ENCODE data around the gene LUC7L2. TPM values are rescaled to one million over a fixed set of nuclear protein-coding genes. Genes with fewer than 3 reads are reported as not detected.
"Not testable (repeated sequence)": the region's sequence is repeated elsewhere in the genome, so short reads cannot be mapped to it uniquely, and the experiment has no call there.

LUC7L2 gene
- total RNA-seq, 1 experiment from 2014 or later, result 37.8 TPM

- Histone ChIP-seq H3K9me3 (no peaks in the 10 kb centered on the region), H3K36me3 (peaks cover 24% of the 10 kb centered on the region), H3K4me3 (no peak overlapping the region), H3K27me3 (no peaks in the 10 kb centered on the region)
- DNase-seq, result no peak
Measured at GRCh38 chr7:139367438-139368155, 7.9 kb downstream of the LUC7L2 start.

GRCh38 chr7:139370301-139370942 is 10.7 kb downstream of the LUC7L2 start:
- Histone ChIP-seq H3K4me3 (no peak overlapping the region), H3K9me3 (no peaks in the 10 kb centered on the region), H3K36me3 (peaks cover 10% of the 10 kb centered on the region), H3K27me3 (no peaks in the 10 kb centered on the region)
- no peak for DNase-seq

DNA sequence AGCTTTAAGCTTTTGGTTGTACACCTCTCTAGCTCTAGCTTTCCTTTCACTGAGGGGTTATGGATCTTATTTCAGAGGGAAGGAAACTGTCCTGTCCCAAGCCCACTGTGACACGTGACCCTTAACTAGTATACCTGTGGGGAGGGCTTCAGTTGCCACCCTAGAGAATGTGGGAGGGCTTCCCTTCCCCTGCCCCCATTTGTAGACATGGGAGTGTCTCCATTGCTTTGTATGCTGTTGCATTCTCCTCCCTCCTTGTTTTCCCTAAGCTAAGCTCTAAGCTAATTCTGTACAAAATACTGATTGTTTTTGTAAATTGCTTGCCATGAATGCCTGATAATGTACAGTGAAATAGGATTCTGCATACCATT is 11.2 kb downstream of the LUC7L2 start:
- Histone ChIP-seq H3K4me3 (no peak overlapping the region), H3K9me3 (no peaks in the 10 kb centered on the region), H3K27me3 (no peaks in the 10 kb centered on the region), H3K36me3 (peaks cover 8% of the 10 kb centered on the region)
- no peak for DNase-seq

GRCh38 chr7:139374246-139374645 is 14.6 kb downstream of the LUC7L2 start:
- Histone ChIP-seq H3K9me3 (no peaks in the 10 kb centered on the region), H3K36me3 (peaks cover 10% of the 10 kb centered on the region), H3K27me3 (no peaks in the 10 kb centered on the region), H3K4me3 (no peak overlapping the region)
- DNase-seq, result no peak

DNA sequence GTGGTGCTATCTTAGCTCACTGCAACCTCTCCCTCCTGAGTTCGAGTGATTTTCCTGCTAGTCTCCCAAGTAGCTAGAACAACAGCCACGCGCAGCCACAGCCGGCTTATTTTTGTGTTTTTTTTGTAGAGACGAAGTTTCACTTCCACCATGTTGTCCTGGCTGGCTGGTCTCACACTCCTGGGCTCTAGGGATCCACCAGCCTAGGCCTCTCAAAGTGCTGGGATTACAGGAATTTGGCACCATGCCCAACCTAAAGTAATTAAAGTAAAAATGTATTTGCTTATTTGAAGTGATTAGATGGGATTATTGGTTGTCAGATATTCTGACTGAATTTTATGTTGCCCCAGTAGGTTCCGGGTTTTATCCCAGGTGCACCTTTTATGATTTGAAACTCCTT is 22.7 kb downstream of the LUC7L2 start:
- DNase-seq, result no peak
- Histone ChIP-seq H3K9me3 (no peaks in the 10 kb centered on the region), H3K36me3 (peaks cover 11% of the 10 kb centered on the region), H3K27me3 (no peaks in the 10 kb centered on the region), H3K4me3 (no peak overlapping the region)

GRCh38 chr7:139384611-139385010 is 24.9 kb downstream of the LUC7L2 start:
- Histone ChIP-seq H3K27me3 (no peaks in the 10 kb centered on the region), H3K4me3 (no peak overlapping the region), H3K36me3 (peaks cover 13% of the 10 kb centered on the region), H3K9me3 (no peaks in the 10 kb centered on the region)
- DNase-seq, result no peak

DNA sequence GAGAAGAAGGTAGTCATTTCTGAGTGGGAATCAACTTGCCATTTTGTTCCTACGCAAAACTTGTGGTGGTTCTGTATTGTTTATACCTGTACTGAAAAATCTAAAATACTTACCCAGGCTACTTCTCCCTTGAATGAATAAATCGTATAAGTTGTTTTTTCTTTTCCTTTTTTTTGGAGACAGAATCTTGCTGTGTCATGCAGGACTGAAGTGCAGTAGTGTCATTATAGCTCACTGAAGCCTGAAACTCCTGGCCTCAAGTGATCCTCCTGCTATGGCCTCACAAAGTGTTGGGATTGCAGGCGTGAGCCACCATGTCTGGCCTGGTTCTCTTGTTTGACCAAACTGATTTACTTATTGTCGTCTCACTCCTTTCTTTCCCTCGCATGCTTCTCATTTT is 27.9 kb downstream of the LUC7L2 start:
- Histone ChIP-seq H3K27me3 (no peaks in the 10 kb centered on the region), H3K9me3 (no peaks in the 10 kb centered on the region), H3K4me3 (no peak overlapping the region), H3K36me3 (peaks cover 20% of the 10 kb centered on the region)
- DNase-seq, result no peak

GRCh38 chr7:139389091-139389490 is 29.4 kb downstream of the LUC7L2 start:
- DNase-seq, result no peak
- Histone ChIP-seq H3K27me3 (no peaks in the 10 kb centered on the region), H3K4me3 (no peak overlapping the region), H3K9me3 (no peaks in the 10 kb centered on the region), H3K36me3 (peaks cover 21% of the 10 kb centered on the region)

- Histone ChIP-seq H3K9me3 (no peaks in the 10 kb centered on the region), H3K36me3 (peaks cover 20% of the 10 kb centered on the region)
Measured at GRCh38 chr7:139389774-139390173, 30.1 kb downstream of the LUC7L2 start.

DNA sequence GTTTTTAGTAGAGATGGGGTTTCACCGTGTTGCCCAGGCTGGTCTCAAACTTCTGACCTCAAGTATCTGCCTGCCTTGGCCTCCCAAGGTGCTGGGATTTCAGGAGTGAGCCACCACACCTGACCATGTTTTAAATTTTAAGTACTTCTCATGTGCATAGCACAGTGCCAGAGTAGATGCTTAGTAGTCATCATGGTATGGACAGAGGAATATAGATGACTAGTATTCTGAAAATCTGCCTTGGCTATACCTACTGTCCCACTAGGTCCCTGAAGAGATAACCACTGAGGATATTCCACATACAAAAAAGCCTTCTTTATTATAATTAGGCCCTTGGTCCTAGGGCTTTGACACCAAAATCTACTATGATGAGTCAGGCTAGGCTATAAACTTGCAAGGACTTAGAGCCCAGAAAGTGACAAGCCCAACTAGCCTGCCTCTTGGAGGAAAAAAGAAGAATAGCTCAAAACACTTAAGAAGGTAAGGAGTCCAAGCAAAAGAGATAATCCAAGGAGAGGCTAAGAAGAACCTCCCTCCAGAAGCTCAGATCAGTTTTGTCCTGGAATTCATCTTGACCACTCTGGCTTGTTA is 34.0 kb downstream of the LUC7L2 start:
- DNase-seq, result no peak
- H3K9me3 ChIP-seq, result no peaks in the 10 kb centered on the region
- H3K36me3 ChIP-seq, result peaks cover 21% of the 10 kb centered on the region
- no peaks in the 10 kb centered on the region for H3K27me3 ChIP-seq
- no peak overlapping the region for H3K4me3 ChIP-seq

More at GRCh38 chr7:139389774-139390173, 30.1 kb downstream of the LUC7L2 start:
- H3K27me3 ChIP-seq, result no peaks in the 10 kb centered on the region
- DNase-seq, result no peak
- H3K4me3 ChIP-seq, result no peak overlapping the region

GRCh38 chr7:139394540-139394939 is 34.8 kb downstream of the LUC7L2 start:
- no peak for DNase-seq
- H3K27me3 ChIP-seq, result no peaks in the 10 kb centered on the region
- H3K36me3 ChIP-seq, result peaks cover 16% of the 10 kb centered on the region
- H3K4me3 ChIP-seq, result no peak overlapping the region
- no peaks in the 10 kb centered on the region for H3K9me3 ChIP-seq

DNA sequence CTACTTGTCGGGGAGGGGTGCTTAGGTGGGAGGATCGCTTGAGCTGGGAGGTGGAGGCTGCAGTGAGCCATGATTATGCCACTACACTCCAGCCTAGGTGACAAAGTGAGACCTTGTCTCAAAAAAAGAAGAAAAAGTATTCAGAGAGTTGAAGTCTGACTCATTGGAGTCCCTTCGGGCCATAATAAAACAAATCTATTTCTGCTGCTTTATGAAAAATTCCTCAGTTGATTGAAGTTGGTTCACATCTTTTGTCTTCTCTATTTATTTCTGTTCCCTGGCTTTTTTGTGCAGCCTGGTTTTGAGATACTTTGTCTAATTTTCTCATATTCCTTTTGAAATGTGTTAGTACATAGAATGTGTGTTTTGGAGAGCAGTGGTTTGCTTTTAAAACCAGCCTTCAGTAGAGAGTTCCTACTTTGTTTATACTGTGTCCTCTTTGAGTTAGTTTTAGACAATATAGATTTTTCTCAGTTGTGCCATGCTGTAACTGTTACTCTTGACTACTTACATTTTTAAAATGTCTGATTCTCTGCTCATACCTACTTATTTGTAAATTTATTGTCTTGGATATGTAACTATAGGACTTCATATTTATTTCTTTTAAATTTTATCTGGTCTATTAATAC is 36.7 kb downstream of the LUC7L2 start:
- DNase-seq, result no peak
- H3K9me3 ChIP-seq, result no peaks in the 10 kb centered on the region
- H3K4me3 ChIP-seq, result no peak overlapping the region
- H3K27me3 ChIP-seq, result no peaks in the 10 kb centered on the region
- H3K36me3 ChIP-seq, result peaks cover 14% of the 10 kb centered on the region

- DNase-seq, result no peak
- Histone ChIP-seq H3K36me3 (peaks cover 17% of the 10 kb centered on the region), H3K27me3 (no peaks in the 10 kb centered on the region), H3K9me3 (no peaks in the 10 kb centered on the region), H3K4me3 (no peak overlapping the region)
Measured at GRCh38 chr7:139397192-139397591, 37.5 kb downstream of the LUC7L2 start.

GRCh38 chr7:139403601-139404000 is 43.9 kb downstream of the LUC7L2 start:
- Histone ChIP-seq H3K4me3 (no peak overlapping the region), H3K9me3 (no peaks in the 10 kb centered on the region), H3K36me3 (peaks cover 39% of the 10 kb centered on the region), H3K27me3 (no peaks in the 10 kb centered on the region)
- no peak for DNase-seq

DNA sequence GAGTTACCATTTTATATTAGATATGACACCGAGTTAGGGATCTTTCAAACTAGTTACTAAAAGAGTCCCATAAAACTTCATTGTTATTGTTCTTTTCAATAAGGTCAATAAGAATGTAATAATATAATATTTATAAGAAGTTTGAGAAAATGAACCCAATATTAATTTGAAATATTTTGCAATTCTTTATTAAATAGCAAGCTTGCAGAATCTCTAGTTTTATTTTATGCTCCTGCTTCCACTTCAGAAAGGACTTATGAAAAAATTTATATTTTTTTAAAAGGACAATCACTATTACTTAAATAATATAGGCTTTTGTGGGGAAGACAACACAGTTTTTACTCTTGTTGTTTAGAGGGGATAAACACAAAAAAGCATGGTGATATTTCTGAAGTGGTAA is 47.9 kb downstream of the LUC7L2 start:
- DNase-seq, result no peak
- no peaks in the 10 kb centered on the region for H3K9me3 ChIP-seq
- no peaks in the 10 kb centered on the region for H3K27me3 ChIP-seq
- H3K4me3 ChIP-seq, result no peak overlapping the region
- peaks cover 42% of the 10 kb centered on the region for H3K36me3 ChIP-seq

DNA sequence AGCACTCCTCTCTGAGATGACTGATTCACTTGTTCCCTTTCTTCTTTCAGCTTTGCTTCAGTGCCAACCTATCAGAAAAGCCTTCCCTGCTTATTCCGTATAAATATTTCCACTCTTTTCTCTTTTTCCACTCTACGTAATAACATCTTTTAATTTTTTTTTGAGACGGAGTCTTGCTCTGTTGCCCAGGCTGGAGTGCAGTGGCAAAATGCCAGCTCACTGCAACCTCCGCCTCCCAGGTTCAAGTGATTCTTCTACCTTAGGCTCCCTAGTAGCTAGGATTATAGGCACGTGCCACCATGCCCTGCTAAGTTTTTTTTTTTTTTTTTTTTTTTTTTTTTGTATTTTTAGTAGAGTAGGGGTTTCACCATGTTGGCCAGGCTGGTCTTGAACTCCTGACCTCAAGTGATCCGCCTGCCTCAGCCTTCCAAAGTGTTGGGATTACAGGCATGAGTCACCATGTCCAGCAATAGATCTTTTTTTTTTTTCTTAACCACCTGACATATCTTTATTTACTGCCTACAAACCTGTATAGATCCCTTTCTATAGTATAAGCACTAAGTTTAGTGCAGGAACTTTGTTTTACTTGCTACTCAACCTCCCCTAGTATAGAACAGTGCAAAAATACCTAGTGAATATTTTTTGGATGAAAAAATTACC is 55.2 kb downstream of the LUC7L2 start:
- DNase-seq, H3K4me3 ChIP-seq, H3K27me3 ChIP-seq, H3K9me3 ChIP-seq: not testable (repeated sequence)
- H3K36me3 ChIP-seq, result peaks cover 54% of the 10 kb centered on the region

DNA sequence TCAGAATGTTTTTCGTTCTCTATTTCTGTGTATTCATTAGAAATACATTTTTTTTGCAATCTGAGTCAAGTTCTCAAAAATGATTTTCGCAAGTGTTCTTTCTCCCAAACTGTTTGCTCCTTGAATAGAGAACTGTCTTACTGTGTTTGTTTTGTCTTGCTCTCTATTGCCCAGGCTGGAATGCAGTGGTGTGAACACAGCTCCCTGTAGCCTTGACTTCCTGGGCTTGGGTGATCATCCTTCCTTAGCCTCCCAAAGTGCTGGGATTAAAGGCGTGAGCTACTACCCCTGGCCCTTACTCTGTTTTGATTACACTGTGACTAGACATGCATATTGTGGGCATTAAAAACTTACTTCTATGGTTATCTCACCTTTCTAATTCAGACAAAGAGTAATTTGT is 56.7 kb downstream of the LUC7L2 start:
- peaks cover 50% of the 10 kb centered on the region for H3K36me3 ChIP-seq
- no peaks in the 10 kb centered on the region for H3K9me3 ChIP-seq
- no peaks in the 10 kb centered on the region for H3K27me3 ChIP-seq
- H3K4me3 ChIP-seq, result no peak overlapping the region
- DNase-seq, result no peak

Measured in MG63 (cell line).